HCT116 (cell line): ENCODE data around the gene PHF21A. TPM values are rescaled to one million over a fixed set of nuclear protein-coding genes. Genes with fewer than 3 reads are reported as not detected.

Experiments used
- ATAC-seq: fragments of 200-7000 bp; cut with Tn5 transposase; 2 replicates; pipeline ENCODE4 v1.9.1; 2020; ENCODE audit warnings: mild to moderate bottlenecking, moderate library complexity
- BruUV-seq: library from RNA; stranded (reverse); fragments of 400-500 nt; replicated peaks from 2 replicates; lab custom pipeline; 2021; lab: Mats Ljungman, UMichigan
- CTCF ChIA-PET: fragments of 300-600 bp; sonication (Branson Sonifier 250); formaldehyde crosslinking; loops from one replicate; lab custom pipeline; 2021; ENCODE audit warnings: antibody characterized with exemption; lab: Charles Lee
- POLR2A ChIA-PET: fragments of 300-600, 350-600 bp; sonication (Branson Sonifier 250); formaldehyde crosslinking; loops from one replicate; lab custom pipeline; 2021; ENCODE audit warnings: antibody characterized with exemption; lab: Charles Lee
- RAD21 ChIA-PET, 2 experiments: fragments of 300-600 bp; sonication (Branson Sonifier 250); formaldehyde crosslinking; loops; one replicate each; lab custom pipeline; 2023; ENCODE audit warnings: low total read pairs in 2 of 2; ENCODE audit not compliant: uncharacterized antibody in 2 of 2, unreplicated experiment in 2 of 2, low non-redundant PET in 1 of 2; lab: Charles Lee
- DNase-seq: peaks from one replicate; pipeline ENCODE4 v3.0.0-alpha.2; 2010; ENCODE audit warnings: low read depth, low spot score
- H2AFZ ChIP-seq: fragments of 200-600 bp; shearing (Covaris generic), sonication (generic); 2 replicates; pipeline ENCODE4 v1.6.1; 2017; ENCODE audit warnings: low read depth, mixed run types, mixed read lengths, antibody characterized with exemption, low read length; ENCODE audit not compliant: poor library complexity, severe bottlenecking
- H3K27ac ChIP-seq: 2 replicates; pipeline ENCODE4 v1.5.1; 2012; ENCODE audit warnings: low read depth, low read length
- H3K27me3 ChIP-seq: fragments of 200-600 bp; sonication (generic); 2 replicates; pipeline ENCODE4 v1.6.1; 2016; ENCODE audit warnings: mixed run types, low read length, mixed read lengths; ENCODE audit not compliant: insufficient read depth
- H3K36me3 ChIP-seq, 2 experiments: fragments of 200-500 bp in 1 of 2; fragments of 200-600 bp in 1 of 2; sonication (Bioruptor generic) in 1 of 2; sonication (generic) in 1 of 2; 2 replicates each; pipeline versions ENCODE4 v1.5.1 to v1.6.1; 2014 to 2016; ENCODE audit warnings: low read length in 2 of 2, inconsistent platforms in 1 of 2, mixed read lengths in 1 of 2, mixed run types in 1 of 2; ENCODE audit not compliant: insufficient read depth in 2 of 2, control insufficient read depth in 1 of 2
- H3K4me1 ChIP-seq, 2 experiments: fragments of 200-600 bp in 1 of 2; sonication (generic) in 1 of 2; 2 replicates each; pipeline versions ENCODE4 v1.5.1 to v1.6.1; 2012 to 2017; ENCODE audit warnings: low read length in 2 of 2, inconsistent platforms in 1 of 2, mild to moderate bottlenecking in 1 of 2, mixed read lengths in 1 of 2, mixed run types in 1 of 2, moderate library complexity in 1 of 2; ENCODE audit not compliant: insufficient read depth in 2 of 2, control insufficient read depth in 1 of 2
- H3K4me2 ChIP-seq: fragments of 200-600 bp; sonication (generic); 2 replicates; pipeline ENCODE4 v1.6.1; 2017; ENCODE audit warnings: mixed run types, low read length, mixed read lengths
- H3K4me3 ChIP-seq, 2 experiments: fragments of 200-600 bp in 1 of 2; sonication (generic) in 1 of 2; replicated peaks in 1 of 2; 2 replicates each; pipeline ENCODE4 v1.5.1; 2011 to 2016; ENCODE audit warnings: low read length in 2 of 2, control low read depth in 1 of 2, low read depth in 1 of 2, mild to moderate bottlenecking in 1 of 2, mixed read lengths in 1 of 2, mixed run types in 1 of 2
- H3K79me2 ChIP-seq: fragments of 200-600 bp; sonication (generic); 2 replicates; pipeline ENCODE4 v1.6.1; 2017; ENCODE audit warnings: mild to moderate bottlenecking, mixed run types, low read length, moderate library complexity, mixed read lengths; ENCODE audit not compliant: insufficient read depth
- H3K9ac ChIP-seq: fragments of 200-600 bp; sonication (generic); 2 replicates; pipeline ENCODE4 v1.6.1; 2016; ENCODE audit warnings: low read length, mixed read lengths
- H3K9me2 ChIP-seq: fragments of 200-600 bp; sonication (generic), shearing (Covaris generic); 2 replicates; pipeline ENCODE4 v1.6.1; 2017; ENCODE audit warnings: mixed run types, mild to moderate bottlenecking, moderate library complexity; ENCODE audit not compliant: insufficient read depth
- H3K9me3 ChIP-seq, 2 experiments: fragments of 200-500 bp in 1 of 2; fragments of 200-600 bp in 1 of 2; sonication (Bioruptor generic) in 1 of 2; sonication (generic) in 1 of 2; 2 replicates each; pipeline ENCODE4 v1.6.1; 2014 to 2017; ENCODE audit warnings: low read length in 2 of 2, mixed read lengths in 2 of 2, inconsistent platforms in 1 of 2, low read depth in 1 of 2, mild to moderate bottlenecking in 1 of 2, mixed run types in 1 of 2, moderate library complexity in 1 of 2; ENCODE audit not compliant: control insufficient read depth in 1 of 2, insufficient read depth in 1 of 2
- H4K20me1 ChIP-seq: fragments of 200-600 bp; sonication (generic), shearing (Covaris generic); 2 replicates; pipeline ENCODE4 v1.6.1; 2017; ENCODE audit warnings: mixed run types, mild to moderate bottlenecking, moderate library complexity; ENCODE audit not compliant: insufficient read depth
- CBX3 ChIP-seq: IDR thresholded peaks from 2 replicates; pipeline ENCODE4 v1.6.1; 2012; ENCODE audit warnings: low read depth
- CEBPB ChIP-seq: IDR thresholded peaks from 2 replicates; pipeline ENCODE4 v1.6.1; 2012; ENCODE audit warnings: low read depth
- CTCF ChIP-seq, 3 experiments: fragments of 200-600 bp in 1 of 3; sonication (generic) in 1 of 3; IDR thresholded peaks in 2 of 3; conservative IDR thresholded peaks in 1 of 3; 2 replicates each; pipeline ENCODE4 v1.5.1; 2012 to 2017; ENCODE audit warnings: low read depth in 2 of 3, low read length in 2 of 3, antibody characterized with exemption in 1 of 3, borderline replicate concordance in 1 of 3, control low read depth in 1 of 3, mild to moderate bottlenecking in 1 of 3, mixed read lengths in 1 of 3, mixed run types in 1 of 3, moderate library complexity in 1 of 3; ENCODE audit not compliant: insufficient read depth in 1 of 3
- ELF1 ChIP-seq: IDR thresholded peaks from 2 replicates; pipeline ENCODE4 v1.6.1; 2012; ENCODE audit warnings: low read depth, borderline replicate concordance
- EZH2 ChIP-seq: fragments of 200-600 bp; sonication (generic); IDR thresholded peaks from 2 replicates; pipeline ENCODE4 v1.6.1; 2017; ENCODE audit warnings: antibody characterized with exemption, mixed run types
- ZBTB33 ChIP-seq: IDR thresholded peaks from 2 replicates; pipeline ENCODE4 v1.6.1; 2011; ENCODE audit warnings: mild to moderate bottlenecking, low read length, moderate library complexity; ENCODE audit not compliant: insufficient replicate concordance; ENCODE audit errors: extremely low read depth
- ZFX ChIP-seq: fragments of 450-650 bp; IDR thresholded peaks from 2 replicates; pipeline ENCODE4 v1.6.1; 2017
- ZNF274 ChIP-seq: fragments of 200-500 bp; sonication (Bioruptor generic); IDR thresholded peaks from 2 replicates; pipeline ENCODE4 v1.6.1; 2014; ENCODE audit warnings: mild to moderate bottlenecking, low read depth, low read length, inconsistent platforms
- intact Hi-C: fragments of 100-400 bp; cut with micrococcal nuclease; formaldehyde crosslinking; loops from 2 replicates; pipeline ENCODE4 v1.10.0; 2022
- total RNA-seq: library from RNA; stranded (reverse); gene quantifications from one replicate; pipeline ENCODE4 v1.2.1, GENCODE V29; 2021; ENCODE audit not compliant: unreplicated experiment
- TF ChIP-seq, protein P1 (sequence below): IDR thresholded peaks from 2 replicates; pipeline ENCODE4 v1.6.1; 2012
- TF ChIP-seq, protein P2 (sequence below): IDR thresholded peaks from 2 replicates; pipeline ENCODE4 v1.6.1; 2012

Gene PHF21A
- total RNA-seq, 1 experiment from 2014 or later: 27.0 TPM

- intact Hi-C loops: loop anchor here (10.0 kb wide), 1 partner anchor 353 kb away; no protein-coding TSS in a partner anchor
These were observed 159.5 kb downstream of the PHF21A start for GRCh38 chr11:45961751-45962240.

More at GRCh38 chr11:45961751-45962240, 159.5 kb downstream of the PHF21A start:
- Histone ChIP-seq H3K4me2 (no peak overlapping the region), H3K36me3 (no peaks in the 10 kb centered on the region), H3K9me3 (no peaks in the 10 kb centered on the region), H3K79me2 (no peaks in the 10 kb centered on the region), H4K20me1 (no peaks in the 10 kb centered on the region), H3K9ac (no peak overlapping the region), H3K4me3 (no peak overlapping the region), H2AFZ (no peak overlapping the region), H3K27ac (no peak overlapping the region), H3K4me1 (no peaks in the 10 kb centered on the region), H3K9me2 (no peaks in the 10 kb centered on the region), H3K27me3 (no peaks in the 10 kb centered on the region)
- no TSS peak for BruUV-seq
- ChIA-PET POLR2A (no interaction called here), RAD21 (no interaction called here), CTCF (no interaction called here)
- ATAC-seq (no peak), DNase-seq (no peak)
- TF ChIP-seq ZNF274 (no peak), ZBTB33 (no peak), EZH2 (no peak), CTCF (IDR thresholded peaks at IDR 0.05 in 2 of 3, conservative IDR thresholded peaks at IDR 0.05 in 1 of 3; ENCODE audit: borderline replicate concordance in 1 of 3, insufficient read depth in 1 of 3, low read depth in 2 of 3, low read length in 2 of 3) (no peak), CEBPB (no peak), ELF1 (no peak), ZFX (no peak), CBX3 (no peak)
- TF ChIP-seq, protein P1, sequence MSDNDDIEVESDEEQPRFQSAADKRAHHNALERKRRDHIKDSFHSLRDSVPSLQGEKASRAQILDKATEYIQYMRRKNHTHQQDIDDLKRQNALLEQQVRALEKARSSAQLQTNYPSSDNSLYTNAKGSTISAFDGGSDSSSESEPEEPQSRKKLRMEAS: no peak
- TF ChIP-seq, protein P2, sequence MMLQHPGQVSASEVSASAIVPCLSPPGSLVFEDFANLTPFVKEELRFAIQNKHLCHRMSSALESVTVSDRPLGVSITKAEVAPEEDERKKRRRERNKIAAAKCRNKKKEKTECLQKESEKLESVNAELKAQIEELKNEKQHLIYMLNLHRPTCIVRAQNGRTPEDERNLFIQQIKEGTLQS: no peak
